Right lobe of liver (tissue), 4 donors: Measurements from ENCODE around the gene MLLT1.

Experiments
- CTCF ChIP-seq, 4 donors: fragments of 200-600 bp in 3 of 4; fragments of 450-650 bp in 1 of 4; IDR thresholded peaks; one replicate each; pipeline versions ENCODE4 v1.5.1 to v1.8.0; 2016 to 2022; ENCODE audit warnings: antibody characterized with exemption in 4 of 4, mild to moderate bottlenecking in 2 of 4
- POLR2A ChIP-seq: fragments of 450-650 bp; IDR thresholded peaks from one replicate; pipeline ENCODE4 v1.6.1; 2017; ENCODE audit warnings: antibody characterized with exemption, mild to moderate bottlenecking
- donor health status: DM: no; HTN: no; CAD: no.
- donor health status: DM: no; HTN: no; CAD: no.
- donor health status: DM: no; HTN: yes; CAD: no.

- TF ChIP-seq POLR2A, result no peak
- TF ChIP-seq CTCF (IDR thresholded peaks at IDR 0.05), result no peak
These were observed 3.3 kb downstream of the MLLT1 start for GRCh38 chr19:6276447-6276846.
